NCI-H345 treated with DMSO at 0.1 percent for 48 hours (cell line): Measurements from ENCODE around the gene LAD1.

Source experiments
- DNase-seq: peaks from one replicate; lab custom pipeline; 2025; ENCODE audit not compliant: unreplicated experiment; lab: John Stamatoyannopoulos, UW

LAD1 gene, protein sequence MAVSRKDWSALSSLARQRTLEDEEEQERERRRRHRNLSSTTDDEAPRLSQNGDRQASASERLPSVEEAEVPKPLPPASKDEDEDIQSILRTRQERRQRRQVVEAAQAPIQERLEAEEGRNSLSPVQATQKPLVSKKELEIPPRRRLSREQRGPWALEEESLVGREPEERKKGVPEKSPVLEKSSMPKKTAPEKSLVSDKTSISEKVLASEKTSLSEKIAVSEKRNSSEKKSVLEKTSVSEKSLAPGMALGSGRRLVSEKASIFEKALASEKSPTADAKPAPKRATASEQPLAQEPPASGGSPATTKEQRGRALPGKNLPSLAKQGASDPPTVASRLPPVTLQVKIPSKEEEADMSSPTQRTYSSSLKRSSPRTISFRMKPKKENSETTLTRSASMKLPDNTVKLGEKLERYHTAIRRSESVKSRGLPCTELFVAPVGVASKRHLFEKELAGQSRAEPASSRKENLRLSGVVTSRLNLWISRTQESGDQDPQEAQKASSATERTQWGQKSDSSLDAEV

DNA sequence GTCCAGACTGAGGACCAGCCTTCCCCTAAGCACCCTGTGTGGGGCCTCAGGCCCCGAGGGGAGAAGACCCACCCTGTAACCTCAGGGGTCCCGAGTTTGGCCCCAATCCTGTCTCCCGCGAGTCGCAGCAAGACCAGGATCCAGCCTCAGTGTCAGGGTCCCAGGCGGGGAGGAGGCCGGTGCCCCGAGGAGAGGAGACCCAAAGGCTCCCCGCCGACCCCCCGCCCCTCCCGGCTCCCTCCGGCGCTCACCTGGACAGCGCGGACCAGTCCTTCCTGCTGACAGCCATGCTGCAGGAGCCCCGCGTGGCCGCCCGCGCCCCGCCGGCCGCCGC lies at the start of gene LAD1:
Gene LAD1 (minus strand): TSS at position 307 of the 334 bp plus-strand sequence. CDS start 18 bp downstream, at position 289.
- no peak for DNase-seq

DNA sequence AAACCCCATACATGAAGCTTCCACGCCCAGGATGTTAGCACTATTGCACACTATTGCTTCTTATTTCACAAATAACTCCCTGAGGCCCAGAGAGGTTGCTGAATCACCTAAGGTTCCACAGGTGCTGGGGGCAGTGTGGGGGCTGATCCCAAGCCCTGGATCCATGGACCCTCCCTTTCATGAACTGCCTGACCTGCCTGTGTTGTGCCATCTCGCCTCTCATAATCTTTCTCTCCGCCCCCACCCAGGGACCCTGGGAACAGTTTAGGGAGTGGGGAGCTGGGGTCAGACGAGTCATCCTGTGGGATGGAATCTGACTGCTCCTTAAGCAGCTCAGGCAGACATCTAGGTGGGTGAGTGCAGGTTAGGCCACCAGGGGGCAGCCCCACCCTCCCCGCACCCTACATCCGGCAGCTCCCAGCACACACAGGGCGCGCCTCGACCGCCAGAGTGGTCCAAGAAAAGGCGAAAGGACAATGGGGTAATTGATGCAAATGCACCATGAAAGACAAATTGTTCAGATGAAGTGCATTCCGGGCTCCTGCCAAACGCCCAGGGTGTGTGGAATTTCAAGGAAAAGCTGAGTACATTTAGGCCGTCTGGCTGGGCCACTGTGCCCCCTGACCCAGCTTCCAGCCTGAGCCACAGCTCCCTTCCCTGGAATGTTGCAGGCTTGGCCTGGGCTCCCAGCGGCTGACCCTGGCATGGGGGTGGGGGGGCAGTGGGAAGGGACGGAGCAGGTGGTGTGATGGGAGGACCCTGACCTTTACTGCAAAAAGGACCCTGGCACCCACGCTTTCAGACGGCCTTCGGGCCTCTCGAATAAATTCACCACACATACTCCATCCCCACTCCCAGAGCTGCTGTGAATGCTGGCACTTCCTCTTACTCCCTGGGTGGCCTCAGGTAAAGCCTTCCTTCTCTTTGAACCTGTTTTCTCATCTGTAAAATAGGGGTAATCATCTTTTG lies 49.1 kb upstream of the LAD1 start:
- DNase-seq: peak; percentile 26

DNA sequence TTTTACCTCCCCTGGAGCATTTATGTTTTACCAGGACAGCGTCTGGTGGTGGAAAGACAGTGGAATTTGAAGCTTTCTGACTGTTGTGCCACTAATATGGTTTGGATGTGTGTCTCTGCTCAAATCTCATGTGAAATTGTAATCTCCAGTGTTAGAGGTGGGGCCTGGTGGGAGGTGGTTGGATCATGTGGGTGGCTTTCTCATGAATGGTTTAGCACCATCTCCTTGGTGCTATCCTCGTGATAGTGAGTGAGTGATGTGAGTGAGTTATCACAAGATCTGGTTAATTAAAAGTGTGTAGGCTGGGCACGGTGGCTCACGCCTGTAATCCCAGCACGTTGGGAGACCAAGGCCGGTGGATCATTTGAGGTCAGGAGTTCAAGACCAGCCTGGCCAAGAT lies 46.2 kb upstream of the LAD1 start:
- no peak for DNase-seq

DNA sequence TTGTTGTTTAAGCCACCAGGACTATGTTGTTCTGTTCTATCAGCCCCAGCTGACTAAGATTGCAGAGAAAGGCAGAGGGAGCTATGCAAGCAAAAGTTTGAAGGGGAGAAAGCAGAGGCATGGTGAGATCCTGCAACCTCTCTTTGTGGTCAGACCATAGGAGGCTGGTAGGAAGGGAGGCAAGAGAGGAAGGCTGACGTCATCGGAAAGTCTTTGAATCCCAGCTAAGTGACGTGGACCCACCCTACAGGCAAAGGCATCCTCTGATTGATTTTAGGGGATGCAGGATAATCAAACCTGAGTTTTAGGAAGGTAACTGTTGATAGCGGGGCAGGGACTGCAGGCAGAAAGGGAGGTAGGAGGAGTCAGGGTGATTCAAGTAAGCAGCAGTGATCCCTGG lies 45.7 kb upstream of the LAD1 start:
- DNase-seq: no peak

DNA sequence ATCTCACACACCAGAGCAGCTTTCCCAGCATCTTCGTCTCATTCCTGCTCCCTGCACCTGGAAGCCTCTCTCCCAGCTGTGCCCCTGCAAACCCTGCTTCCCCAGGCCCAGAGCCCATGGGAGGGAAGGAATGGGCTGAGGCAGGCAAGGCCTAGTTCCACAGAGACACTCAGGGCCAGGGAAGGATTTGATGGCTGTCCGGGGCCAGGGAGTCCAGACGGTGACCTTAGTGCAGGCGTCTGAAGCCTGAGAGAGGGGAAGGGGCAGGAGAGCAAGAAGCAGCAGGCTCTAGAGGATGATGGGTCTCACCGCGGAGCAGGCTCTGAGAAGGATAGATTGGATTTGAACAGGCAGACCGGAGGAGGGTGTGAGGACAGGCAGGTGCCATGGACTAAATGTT lies 44.6 kb upstream of the LAD1 start:
- DNase-seq: no peak

DNA sequence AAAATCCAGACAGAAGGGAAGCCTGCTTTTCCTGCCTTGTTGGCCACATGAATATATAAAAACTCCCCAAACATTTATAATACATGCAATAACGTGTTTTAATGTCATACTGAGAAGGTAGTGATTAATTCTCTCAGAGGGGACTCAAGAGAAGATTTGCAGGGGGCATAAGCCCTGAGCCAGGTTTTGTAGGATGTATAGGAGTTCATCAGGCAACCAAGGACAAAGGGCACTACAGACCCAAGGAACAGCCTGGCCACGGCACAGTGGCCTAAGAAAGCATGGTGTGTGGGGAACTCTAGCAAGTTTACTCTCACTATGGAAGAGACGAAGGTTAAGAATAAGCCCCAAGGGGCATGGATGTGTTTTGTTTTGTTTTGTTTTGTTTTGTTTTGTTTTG lies 37.8 kb upstream of the LAD1 start:
- no peak for DNase-seq

DNA sequence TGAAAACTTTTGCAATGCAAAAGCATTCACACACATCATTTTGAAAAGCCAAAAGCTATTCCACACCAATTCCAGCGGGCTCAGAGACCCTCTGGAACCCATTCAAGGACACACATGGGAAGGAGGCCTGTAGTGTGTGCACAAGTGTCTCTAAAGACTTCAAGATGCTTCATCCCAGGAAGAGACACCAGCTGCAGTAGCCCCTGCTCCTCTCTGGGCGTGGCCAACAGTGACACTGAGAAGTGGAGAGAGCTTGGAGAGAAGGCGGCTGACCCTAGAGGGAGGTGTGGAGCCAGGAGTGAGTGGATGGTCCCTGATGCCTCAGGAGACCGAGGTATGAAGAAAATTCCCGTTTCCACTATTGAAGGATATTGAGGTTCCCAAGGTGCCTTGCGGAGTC lies 37.3 kb upstream of the LAD1 start:
- no peak for DNase-seq

DNA sequence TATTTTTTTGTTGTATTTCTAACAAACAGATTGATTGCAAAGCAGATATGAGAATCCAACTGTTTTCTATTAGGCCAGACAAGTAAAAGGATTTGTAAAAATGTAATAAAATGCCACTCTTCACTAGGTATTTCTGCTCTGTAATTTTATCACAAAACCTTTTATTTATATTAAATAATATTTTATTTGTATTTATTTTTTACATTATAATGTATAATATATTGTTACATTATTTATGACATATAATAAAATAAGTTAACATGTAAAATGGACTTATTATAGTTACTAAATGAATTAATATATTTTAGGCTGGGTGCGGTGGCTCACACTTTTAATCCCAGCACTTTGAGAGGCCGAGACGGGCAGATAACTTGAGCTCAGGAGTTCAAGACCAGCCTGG lies 35.1 kb upstream of the LAD1 start:
- DNase-seq: no peak

DNA sequence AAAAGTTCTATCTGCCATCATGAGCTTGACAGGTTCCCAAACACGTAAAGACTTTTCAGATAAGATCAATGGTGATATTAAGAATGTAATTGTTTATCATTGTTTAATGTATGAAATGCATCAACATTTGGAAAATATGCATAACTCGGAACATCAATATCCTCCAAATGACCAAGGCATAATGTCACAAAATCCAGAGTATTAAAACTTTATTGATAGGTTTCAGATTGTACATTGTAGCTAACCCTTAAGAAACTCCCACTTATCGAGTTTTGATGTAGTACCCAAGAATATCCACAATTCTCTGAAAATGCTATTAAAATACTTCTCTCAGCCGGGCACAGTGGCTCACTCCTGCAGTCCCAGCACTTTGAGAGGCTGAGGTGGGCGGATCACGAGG lies 34.5 kb upstream of the LAD1 start:
- no peak for DNase-seq

DNA sequence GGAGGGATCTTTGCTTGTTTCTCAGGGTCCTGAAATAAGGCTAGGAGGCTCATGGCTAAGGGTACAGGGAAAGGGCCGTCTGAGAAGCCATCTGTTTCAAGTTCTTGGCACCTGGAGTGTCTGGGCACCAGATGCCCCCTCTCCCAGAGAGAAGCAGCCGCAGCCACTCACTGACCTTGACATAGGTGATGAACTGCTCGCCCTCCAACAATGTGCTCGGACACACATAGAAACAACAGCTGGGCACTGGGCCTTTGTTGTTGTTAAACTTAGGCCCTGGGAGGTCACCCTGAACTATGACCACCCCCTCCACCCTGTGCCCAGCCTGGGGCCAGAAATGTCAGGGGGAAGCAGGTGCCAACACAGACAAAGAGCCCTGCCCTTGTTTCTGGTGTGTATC lies 31.7 kb upstream of the LAD1 start:
- DNase-seq: no peak

DNA sequence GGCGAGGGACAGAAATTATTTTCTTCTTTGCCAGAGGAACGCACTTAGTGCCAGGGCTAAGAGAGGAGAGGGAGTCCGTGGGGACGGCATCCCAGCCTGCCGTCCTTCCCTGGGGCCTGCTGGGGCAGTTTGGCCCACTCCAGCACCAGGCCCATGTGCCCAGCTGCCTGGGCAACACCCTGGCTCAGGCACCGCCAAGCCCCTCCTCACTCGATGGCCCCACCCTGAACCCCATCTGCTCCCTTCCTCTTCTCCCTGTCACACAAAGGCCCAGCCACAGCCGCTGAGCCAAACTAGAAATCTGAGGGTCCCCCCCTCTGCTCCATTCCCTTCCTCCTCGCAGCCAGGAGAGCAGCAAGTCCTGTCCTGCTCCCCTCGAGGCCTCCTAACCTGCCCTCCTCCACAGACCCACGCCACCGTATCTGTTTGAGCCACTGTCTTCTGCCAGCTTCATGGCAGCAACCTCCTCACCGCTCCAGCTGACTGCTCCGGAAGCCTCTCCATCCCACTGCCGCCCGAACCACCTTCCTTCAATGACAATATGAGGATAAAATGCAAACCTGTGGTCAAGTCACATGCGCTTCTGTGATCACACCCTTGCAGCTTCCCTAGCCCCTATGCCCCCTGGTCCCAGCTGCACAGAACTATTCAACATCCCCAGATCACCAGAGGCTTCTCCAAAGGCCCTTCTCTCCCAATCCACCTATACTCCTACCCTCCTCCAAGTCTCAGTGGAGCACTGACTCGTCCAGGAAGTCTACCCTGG lies 30.8 kb upstream of the LAD1 start:
- DNase-seq: no peak

DNA sequence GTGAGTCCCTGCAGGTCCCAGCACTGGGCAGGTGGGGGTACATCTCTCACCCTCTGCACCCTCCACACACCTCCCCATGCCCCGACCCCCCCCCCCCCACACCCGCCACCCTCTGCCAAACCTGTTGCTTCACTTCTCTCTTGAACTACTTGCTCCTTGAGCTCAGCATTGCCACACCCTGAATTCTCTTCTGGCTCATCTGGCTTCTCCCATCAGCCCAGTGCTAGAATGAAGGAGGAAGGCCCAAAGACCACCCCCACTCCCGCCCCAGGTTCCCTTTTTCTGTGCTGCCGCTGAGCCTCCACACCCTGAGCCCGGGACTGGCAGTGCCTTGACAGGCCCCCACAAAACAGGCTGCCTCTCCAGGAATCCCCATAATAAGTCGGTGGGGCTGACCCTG lies 28.8 kb upstream of the LAD1 start:
- no peak for DNase-seq

DNA sequence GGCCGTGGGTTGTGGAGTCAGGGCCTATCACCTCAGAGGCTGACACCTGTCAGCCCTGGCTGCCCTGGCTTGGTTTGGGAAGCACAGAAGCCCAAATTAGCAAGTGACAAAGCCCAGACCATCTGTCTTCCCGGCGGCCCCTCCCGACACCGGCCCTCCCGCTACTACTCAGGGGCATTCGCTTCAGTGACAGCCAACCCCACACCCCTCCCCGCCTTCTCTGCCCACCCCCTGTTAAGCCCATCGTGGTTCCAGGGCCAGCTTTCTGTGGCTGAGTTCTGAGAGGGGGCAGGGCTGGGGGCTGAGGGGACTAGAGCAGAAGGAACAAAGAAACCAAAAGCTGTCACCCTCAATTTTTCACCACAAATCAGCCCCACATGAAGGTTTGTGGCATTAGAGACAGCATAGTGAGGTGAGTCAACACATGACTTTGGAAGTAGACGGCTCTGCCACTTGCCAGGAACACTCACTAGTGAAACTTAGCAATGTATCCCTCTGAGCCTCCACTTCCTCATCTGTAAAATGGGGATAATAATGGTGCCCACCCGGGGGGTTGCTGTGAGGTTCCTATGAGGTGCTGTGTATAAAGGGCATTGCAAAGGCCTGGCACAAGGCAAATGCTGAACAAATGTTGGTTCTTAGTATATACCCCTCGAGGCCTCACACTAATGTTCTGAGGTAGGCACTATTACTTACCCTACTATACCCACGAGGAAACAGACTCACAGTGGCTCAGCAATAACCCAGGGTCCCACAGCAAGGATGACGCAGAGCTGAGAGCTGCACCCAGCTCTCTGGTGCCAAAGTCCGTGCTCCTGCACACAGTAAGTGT lies 27.6 kb upstream of the LAD1 start:
- no peak for DNase-seq

DNA sequence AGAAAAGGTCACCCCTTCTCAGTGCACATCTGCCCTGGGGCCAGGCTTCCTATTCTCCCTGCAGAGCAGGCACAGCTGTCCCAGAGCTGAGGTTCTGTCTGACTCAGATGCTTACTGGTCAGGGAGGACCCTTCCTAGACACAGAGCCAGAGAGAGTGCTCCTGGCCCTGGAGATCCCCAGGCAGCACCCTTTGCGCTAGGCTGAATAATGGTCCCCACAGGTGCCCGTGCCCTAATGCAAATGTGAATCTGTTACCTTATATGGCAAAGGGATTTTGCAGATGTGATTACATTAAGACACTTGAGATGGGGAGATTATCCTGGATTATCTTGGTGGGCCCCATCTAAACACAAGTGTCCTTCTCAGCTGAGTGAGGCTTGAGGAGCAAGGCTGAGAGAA lies 25.0 kb upstream of the LAD1 start:
- no peak for DNase-seq

DNA sequence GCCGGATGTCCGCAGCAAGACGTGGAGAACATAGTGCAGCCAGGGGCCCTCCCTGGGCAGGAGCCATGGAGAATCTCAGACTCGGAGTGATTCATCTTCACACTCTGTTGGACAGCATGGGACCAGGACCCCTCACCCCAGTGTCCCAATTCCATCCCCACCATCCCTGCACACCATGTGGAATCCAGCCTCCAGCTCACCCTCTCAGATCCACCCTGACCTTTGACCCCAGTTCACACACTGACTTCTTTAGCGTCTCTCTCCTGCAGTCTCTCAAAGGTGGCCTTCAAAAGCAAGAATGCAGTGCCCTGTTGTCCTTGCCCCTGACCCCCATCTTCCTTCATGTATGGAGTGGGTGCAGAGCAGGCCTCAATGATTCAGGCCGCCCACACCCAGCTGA lies 24.5 kb upstream of the LAD1 start:
- no peak for DNase-seq

DNA sequence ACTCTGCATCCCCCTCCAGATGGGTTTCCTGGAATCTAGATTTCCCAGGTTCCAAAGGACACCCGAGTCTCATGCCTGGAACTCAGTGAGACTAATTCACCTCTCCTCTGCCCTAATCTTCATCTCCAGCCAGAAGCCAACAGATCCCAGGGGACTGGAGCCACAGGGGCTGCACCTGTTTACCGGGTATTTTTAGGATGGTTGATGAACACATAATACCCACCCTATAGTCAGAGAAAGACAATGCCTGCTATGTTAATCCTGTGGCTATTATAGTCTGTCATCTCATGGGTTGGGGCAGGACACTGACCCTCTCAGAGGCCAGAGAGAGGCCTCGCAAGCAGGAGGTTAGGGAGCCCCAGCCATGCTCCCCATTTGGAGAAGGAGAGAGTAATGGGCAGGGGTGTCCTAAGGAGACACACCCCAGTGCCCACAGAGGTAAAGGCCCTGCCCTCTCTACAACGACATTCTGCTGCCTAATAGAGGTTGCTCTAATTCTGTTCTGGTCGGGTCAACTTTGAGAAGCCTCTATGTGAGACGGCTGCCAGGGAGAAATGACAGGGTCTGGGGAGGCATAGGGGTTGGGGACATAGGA lies 23.4 kb upstream of the LAD1 start:
- DNase-seq: no peak

DNA sequence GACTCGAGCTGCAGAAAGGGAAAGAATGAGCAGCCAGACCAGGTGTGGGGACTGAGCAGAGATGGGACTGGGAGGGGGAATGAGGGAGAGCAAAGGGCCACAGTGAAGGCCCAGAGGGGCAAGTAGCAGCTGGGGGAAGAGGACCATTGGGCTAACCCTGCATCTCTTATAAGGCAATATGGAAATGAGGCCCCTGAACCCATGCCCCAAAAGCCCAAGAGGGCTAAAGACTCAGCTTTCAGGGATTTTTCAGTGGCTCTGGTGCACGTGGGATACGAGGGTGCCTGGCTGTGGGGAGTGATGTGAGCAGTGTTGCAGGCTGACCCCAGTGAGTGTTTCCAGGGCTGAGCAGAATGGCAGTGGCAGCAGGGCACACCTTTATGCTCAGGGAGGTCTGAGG lies 22.9 kb upstream of the LAD1 start:
- no peak for DNase-seq

DNA sequence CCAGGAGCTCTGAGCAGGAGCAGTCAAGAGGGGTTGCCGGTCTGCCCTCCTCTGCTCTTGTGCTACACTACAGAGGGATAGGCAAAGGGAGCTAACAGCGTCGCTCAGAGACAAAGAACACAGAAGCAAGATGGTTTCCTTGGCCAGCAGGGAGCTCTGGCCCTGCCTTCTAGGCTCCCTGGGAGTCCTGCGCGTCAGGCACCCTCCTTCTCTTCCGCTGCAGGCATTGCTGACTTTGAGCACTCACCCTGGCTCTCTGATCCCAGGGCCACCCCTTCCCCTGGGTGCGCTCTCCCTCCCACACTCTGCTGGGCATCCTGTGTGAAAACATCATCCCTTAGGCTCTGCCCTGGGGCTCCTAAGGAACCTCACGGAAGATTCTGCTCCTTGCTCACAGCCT lies 21.9 kb upstream of the LAD1 start:
- no peak for DNase-seq

DNA sequence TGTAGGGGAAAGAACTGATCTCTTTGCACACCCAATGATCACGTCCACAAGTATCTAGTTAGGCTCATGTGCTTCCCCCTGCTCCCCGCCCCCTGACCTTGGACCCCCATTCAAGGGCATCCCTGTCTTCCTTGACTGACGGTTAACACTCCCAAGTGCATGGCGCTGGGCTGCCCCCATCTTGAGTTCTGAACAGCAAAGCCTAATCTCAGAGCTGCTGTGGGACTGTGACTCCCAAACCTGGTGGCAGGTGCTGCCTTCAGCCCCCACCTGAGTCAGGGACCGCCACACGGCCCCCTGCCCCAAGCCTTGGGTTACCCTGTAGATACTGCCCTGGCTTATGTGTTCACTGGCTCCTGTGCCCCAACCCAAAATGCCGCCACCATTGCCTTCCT lies 21.5 kb upstream of the LAD1 start:
- DNase-seq: no peak
